ENCODE results near the gene EHD4.

DNA sequence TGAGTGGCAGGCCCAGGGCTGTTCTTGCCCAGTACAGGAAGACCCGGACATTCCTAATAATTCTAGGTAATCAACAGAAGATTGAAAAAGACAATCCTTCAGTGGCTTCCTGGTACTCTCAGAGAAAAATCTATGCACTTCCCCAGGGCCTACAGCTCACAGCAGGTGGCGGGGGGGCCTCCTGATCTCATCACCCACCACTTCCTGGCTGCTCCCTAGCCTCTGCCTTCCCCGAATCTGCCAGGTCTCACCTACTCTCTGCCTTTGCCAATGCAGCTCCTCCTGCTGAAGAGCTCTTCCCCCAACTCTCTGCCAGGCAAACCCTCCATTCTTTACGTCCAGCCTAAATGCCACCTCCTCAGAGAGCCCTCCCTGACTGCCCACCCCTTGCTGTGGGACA lies 37.5 kb downstream of the EHD4 start:
- TF ChIP-seq EP300 (IDR thresholded peaks at IDR 0.05): no peak
- no peak for TF ChIP-seq CTCF (IDR thresholded peaks at IDR 0.05)

Data from ovary (tissue), 3 donors.